Measurements from ENCODE around the gene THBS2.

THBS2 gene

GRCh38 chr6:169249057-169249456, 4.6 kb downstream of the THBS2 start:
- no peak for DNase-seq (ENCODE audit: low read depth in 2 of 2)

GRCh38 chr6:169248521-169248971, 5.1 kb downstream of the THBS2 start:
- no peak for DNase-seq (ENCODE audit: low read depth in 2 of 2)

GRCh38 chr6:169247991-169248390, 5.7 kb downstream of the THBS2 start:
- DNase-seq (ENCODE audit: low read depth in 2 of 2), result no peak

GRCh38 chr6:169247419-169247818, 6.2 kb downstream of the THBS2 start:
- no peak for DNase-seq (ENCODE audit: low read depth in 2 of 2)

- DNase-seq (ENCODE audit: low read depth in 2 of 2), result no peak
Observed at GRCh38 chr6:169246445-169246844, 7.2 kb downstream of the THBS2 start.

GRCh38 chr6:169244684-169245383, 8.8 kb downstream of the THBS2 start:
- no peak for DNase-seq (ENCODE audit: low read depth in 2 of 2)

GRCh38 chr6:169243661-169244060, 10.0 kb downstream of the THBS2 start:
- no peak for DNase-seq (ENCODE audit: low read depth in 2 of 2)

- no peak for DNase-seq (ENCODE audit: low read depth in 2 of 2)
Observed at GRCh38 chr6:169243186-169243585, 10.5 kb downstream of the THBS2 start.

- DNase-seq (ENCODE audit: low read depth in 2 of 2), result no peak
Observed at GRCh38 chr6:169241688-169242350, 11.8 kb downstream of the THBS2 start.

GRCh38 chr6:169240591-169241390, 12.9 kb downstream of the THBS2 start:
- no peak for DNase-seq (ENCODE audit: low read depth in 2 of 2)

- no peak for DNase-seq (ENCODE audit: low read depth in 2 of 2)
Observed at GRCh38 chr6:169240125-169240524, 13.5 kb downstream of the THBS2 start.

GRCh38 chr6:169239181-169239580, 14.5 kb downstream of the THBS2 start:
- no peak for DNase-seq (ENCODE audit: low read depth in 2 of 2)

- DNase-seq (ENCODE audit: low read depth in 2 of 2), result no peak
Observed at GRCh38 chr6:169238766-169239165, 14.9 kb downstream of the THBS2 start.

GRCh38 chr6:169237496-169238134, 16.0 kb downstream of the THBS2 start:
- DNase-seq (ENCODE audit: low read depth in 2 of 2), result no peak

- DNase-seq (ENCODE audit: low read depth in 2 of 2), result no peak
Observed at GRCh38 chr6:169236988-169237387, 16.7 kb downstream of the THBS2 start.

GRCh38 chr6:169236545-169236944, 17.1 kb downstream of the THBS2 start:
- no peak for DNase-seq (ENCODE audit: low read depth in 2 of 2)

GRCh38 chr6:169235286-169235685, 18.4 kb downstream of the THBS2 start:
- DNase-seq (ENCODE audit: low read depth in 2 of 2), result no peak

GRCh38 chr6:169234634-169235033, 19.0 kb downstream of the THBS2 start:
- no peak for DNase-seq (ENCODE audit: low read depth in 2 of 2)

- DNase-seq (ENCODE audit: low read depth in 2 of 2), result no peak
Observed at GRCh38 chr6:169233832-169234231, 19.8 kb downstream of the THBS2 start.

- DNase-seq (ENCODE audit: low read depth in 2 of 2), result no peak
Observed at GRCh38 chr6:169233181-169233580, 20.5 kb downstream of the THBS2 start.

GRCh38 chr6:169232507-169232931, 21.1 kb downstream of the THBS2 start:
- no peak for DNase-seq (ENCODE audit: low read depth in 2 of 2)
